Measurements from ENCODE around the gene ASPA.

Gene ASPA

GRCh38 chr17:3485481-3486068 is 9.8 kb downstream of the ASPA start:
- no peak overlapping the region for H3K4me3 ChIP-seq (ENCODE audit: low read length)
- no peak for TF ChIP-seq CTCF (IDR thresholded peaks at IDR 0.05; ENCODE audit: insufficient read depth, low read depth, low read length, missing control alignments)
- DNase-seq (ENCODE audit: low read depth) = no peak

GRCh38 chr17:3497101-3497500 is 21.3 kb downstream of the ASPA start:
- DNase-seq (ENCODE audit: low read depth) = peak; percentile 18
- no peak overlapping the region for H3K4me3 ChIP-seq (ENCODE audit: low read length)
- TF ChIP-seq CTCF (IDR thresholded peaks at IDR 0.05; ENCODE audit: insufficient read depth, low read depth, low read length, missing control alignments) = no peak

GRCh38 chr17:3501344-3501743 is 25.5 kb downstream of the ASPA start:
- no peak for TF ChIP-seq CTCF (IDR thresholded peaks at IDR 0.05; ENCODE audit: insufficient read depth, low read depth, low read length, missing control alignments)
- no peak overlapping the region for H3K4me3 ChIP-seq (ENCODE audit: low read length)
- DNase-seq (ENCODE audit: low read depth) = no peak

GRCh38 chr17:3502466-3502865 is 26.7 kb downstream of the ASPA start:
- H3K4me3 ChIP-seq (ENCODE audit: low read length) = no peak overlapping the region
- no peak for TF ChIP-seq CTCF (IDR thresholded peaks at IDR 0.05; ENCODE audit: insufficient read depth, low read depth, low read length, missing control alignments)
- no peak for DNase-seq (ENCODE audit: low read depth)

GRCh38 chr17:3503285-3503684 is 27.5 kb downstream of the ASPA start:
- DNase-seq (ENCODE audit: low read depth) = no peak
- no peak overlapping the region for H3K4me3 ChIP-seq (ENCODE audit: low read length)
- TF ChIP-seq CTCF (IDR thresholded peaks at IDR 0.05; ENCODE audit: insufficient read depth, low read depth, low read length, missing control alignments) = no peak

GRCh38 chr17:3505008-3505407 is 29.2 kb downstream of the ASPA start:
- H3K4me3 ChIP-seq (ENCODE audit: low read length) = no peak overlapping the region
- no peak for TF ChIP-seq CTCF (IDR thresholded peaks at IDR 0.05; ENCODE audit: insufficient read depth, low read depth, low read length, missing control alignments)
- DNase-seq (ENCODE audit: low read depth) = no peak

GRCh38 chr17:3506054-3506453 is 30.3 kb downstream of the ASPA start:
- no peak overlapping the region for H3K4me3 ChIP-seq (ENCODE audit: low read length)
- TF ChIP-seq CTCF (IDR thresholded peaks at IDR 0.05; ENCODE audit: insufficient read depth, low read depth, low read length, missing control alignments) = no peak

More at GRCh38 chr17:3506054-3506453, 30.3 kb downstream of the ASPA start:
- DNase-seq (ENCODE audit: low read depth) = no peak

Measured in epithelial cell of esophagus (primary cell).